Mesothelial cell of epicardium (in vitro differentiated cells): ENCODE measurements around the gene AEBP2. TPM values are rescaled to one million over a fixed set of nuclear protein-coding genes. Genes with fewer than 3 reads are reported as not detected.

Source experiments
- DNase-seq, 2 experiments: peaks; one replicate each; pipeline ENCODE4 v3.0.0; 2021; ENCODE audit warnings: low spot score in 2 of 2; ENCODE audit not compliant: unreplicated experiment in 2 of 2
- H3K27ac Mint-ChIP-seq: 2 replicates; pipeline ENCODE4 v1.8.0; 2021; ENCODE audit warnings: mixed read lengths
- H3K27me3 Mint-ChIP-seq: 2 replicates; pipeline ENCODE4 v1.8.0; 2021; ENCODE audit warnings: low read depth, mixed read lengths
- H3K36me3 Mint-ChIP-seq: 2 replicates; pipeline ENCODE4 v1.8.0; 2021; ENCODE audit warnings: mixed read lengths
- H3K4me1 Mint-ChIP-seq: 2 replicates; pipeline ENCODE4 v1.8.0; 2021; ENCODE audit warnings: mixed read lengths
- H3K4me3 Mint-ChIP-seq: 2 replicates; pipeline ENCODE4 v1.8.0; 2021; ENCODE audit warnings: mild to moderate bottlenecking, moderate library complexity, mixed read lengths
- H3K9me3 Mint-ChIP-seq: 2 replicates; pipeline ENCODE4 v1.8.0; 2021; ENCODE audit warnings: mixed read lengths
- total RNA-seq: library from RNA; stranded (reverse); gene quantifications from 3 replicates; pipeline ENCODE4 v1.2.1, GENCODE V29; 2021
- TF ChIP-seq, protein P1 (sequence below): fragments of 200-600 bp; sonication (generic); IDR thresholded peaks from one replicate; pipeline ENCODE4 v1.5.0; 2021; ENCODE audit warnings: antibody characterized with exemption; ENCODE audit not compliant: unreplicated experiment

The AEBP2 gene
- total RNA-seq, 1 donor from 2014 or later = 59.7 TPM

GRCh38 chr12:19482036-19482435 lies 42.7 kb downstream of the AEBP2 start:
- peaks cover 34% of the 10 kb centered on the region for H3K9me3 Mint-ChIP-seq
- TF ChIP-seq, protein P1, sequence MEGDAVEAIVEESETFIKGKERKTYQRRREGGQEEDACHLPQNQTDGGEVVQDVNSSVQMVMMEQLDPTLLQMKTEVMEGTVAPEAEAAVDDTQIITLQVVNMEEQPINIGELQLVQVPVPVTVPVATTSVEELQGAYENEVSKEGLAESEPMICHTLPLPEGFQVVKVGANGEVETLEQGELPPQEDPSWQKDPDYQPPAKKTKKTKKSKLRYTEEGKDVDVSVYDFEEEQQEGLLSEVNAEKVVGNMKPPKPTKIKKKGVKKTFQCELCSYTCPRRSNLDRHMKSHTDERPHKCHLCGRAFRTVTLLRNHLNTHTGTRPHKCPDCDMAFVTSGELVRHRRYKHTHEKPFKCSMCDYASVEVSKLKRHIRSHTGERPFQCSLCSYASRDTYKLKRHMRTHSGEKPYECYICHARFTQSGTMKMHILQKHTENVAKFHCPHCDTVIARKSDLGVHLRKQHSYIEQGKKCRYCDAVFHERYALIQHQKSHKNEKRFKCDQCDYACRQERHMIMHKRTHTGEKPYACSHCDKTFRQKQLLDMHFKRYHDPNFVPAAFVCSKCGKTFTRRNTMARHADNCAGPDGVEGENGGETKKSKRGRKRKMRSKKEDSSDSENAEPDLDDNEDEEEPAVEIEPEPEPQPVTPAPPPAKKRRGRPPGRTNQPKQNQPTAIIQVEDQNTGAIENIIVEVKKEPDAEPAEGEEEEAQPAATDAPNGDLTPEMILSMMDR = no peak
- no peaks in the 10 kb centered on the region for H3K27me3 Mint-ChIP-seq
- H3K27ac Mint-ChIP-seq = no peak overlapping the region
- no peak overlapping the region for H3K4me3 Mint-ChIP-seq
- H3K4me1 Mint-ChIP-seq = peaks cover 19% of the 10 kb centered on the region
- H3K36me3 Mint-ChIP-seq = peaks cover 70% of the 10 kb centered on the region
- DNase-seq = no peak

- Mint-ChIP-seq H3K4me1 (peaks cover 19% of the 10 kb centered on the region), H3K36me3 (peaks cover 64% of the 10 kb centered on the region), H3K27me3 (no peaks in the 10 kb centered on the region), H3K27ac (no peak overlapping the region), H3K4me3 (no peak overlapping the region), H3K9me3 (peaks cover 28% of the 10 kb centered on the region)
- no peak for DNase-seq
- TF ChIP-seq, protein P1 = no peak
Measured at GRCh38 chr12:19482551-19483109, 43.3 kb downstream of the AEBP2 start.

GRCh38 chr12:19483727-19484126 lies 44.4 kb downstream of the AEBP2 start:
- no peak for DNase-seq
- Mint-ChIP-seq H3K36me3 (peaks cover 58% of the 10 kb centered on the region), H3K27me3 (no peaks in the 10 kb centered on the region), H3K27ac (no peak overlapping the region), H3K4me3 (no peak overlapping the region), H3K4me1 (peaks cover 19% of the 10 kb centered on the region), H3K9me3 (peaks cover 19% of the 10 kb centered on the region)
- TF ChIP-seq, protein P1 = no peak

DNA sequence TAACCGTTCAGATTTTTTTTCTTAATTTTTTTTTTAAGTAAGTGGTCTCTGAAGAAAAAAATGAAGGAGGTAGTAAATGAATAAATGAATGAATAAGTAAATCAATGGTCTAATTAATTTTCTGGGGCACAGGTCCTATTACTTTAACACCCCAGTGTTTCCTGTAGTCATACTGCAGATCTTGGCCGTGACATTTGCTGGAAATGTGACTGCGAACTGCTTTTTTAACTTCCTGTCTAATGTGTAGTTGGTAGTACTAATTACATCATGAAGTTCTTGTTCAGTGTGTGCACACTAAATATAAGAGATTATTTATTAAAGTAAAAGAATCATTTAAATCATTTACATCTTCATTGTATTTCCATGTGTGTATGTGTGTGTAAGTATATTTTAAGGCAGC lies 45.4 kb downstream of the AEBP2 start:
- TF ChIP-seq, protein P1 = no peak
- H3K36me3 Mint-ChIP-seq = peaks cover 50% of the 10 kb centered on the region
- no peak overlapping the region for H3K27ac Mint-ChIP-seq
- DNase-seq = no peak
- H3K4me3 Mint-ChIP-seq = no peak overlapping the region
- H3K27me3 Mint-ChIP-seq = no peaks in the 10 kb centered on the region
- H3K4me1 Mint-ChIP-seq = peaks cover 19% of the 10 kb centered on the region
- peaks cover 12% of the 10 kb centered on the region for H3K9me3 Mint-ChIP-seq

DNA sequence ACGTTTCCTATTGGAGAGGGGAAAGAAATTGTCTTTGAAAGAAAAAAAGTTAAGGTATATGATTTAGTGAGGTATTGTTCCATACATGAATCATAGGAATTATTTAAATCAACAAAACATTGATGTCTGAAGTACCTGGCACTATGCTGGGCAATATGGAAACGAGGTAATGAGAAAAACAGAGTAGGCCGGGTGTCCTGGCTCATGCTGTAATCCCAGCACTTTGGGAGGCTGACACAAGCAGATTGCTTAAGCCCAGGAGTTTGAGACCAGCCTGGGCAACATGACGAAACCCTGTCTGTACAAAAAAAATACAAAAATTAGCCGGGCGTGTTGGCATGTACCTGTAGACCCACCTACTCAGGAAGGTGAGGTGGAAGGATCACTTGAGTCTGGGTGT lies 45.9 kb downstream of the AEBP2 start:
- H3K27ac Mint-ChIP-seq = no peak overlapping the region
- H3K4me1 Mint-ChIP-seq = peaks cover 19% of the 10 kb centered on the region
- H3K4me3 Mint-ChIP-seq = no peak overlapping the region
- no peak for DNase-seq
- H3K36me3 Mint-ChIP-seq = peaks cover 45% of the 10 kb centered on the region
- TF ChIP-seq, protein P1 = no peak
- no peaks in the 10 kb centered on the region for H3K27me3 Mint-ChIP-seq
- H3K9me3 Mint-ChIP-seq = peaks cover 10% of the 10 kb centered on the region

- Mint-ChIP-seq H3K27me3 (no peaks in the 10 kb centered on the region), H3K4me1 (peaks cover 9% of the 10 kb centered on the region), H3K36me3 (peaks cover 22% of the 10 kb centered on the region), H3K27ac (no peak overlapping the region), H3K9me3 (no peaks in the 10 kb centered on the region), H3K4me3 (no peak overlapping the region)
- TF ChIP-seq, protein P1 = no peak
- DNase-seq = no peak
Measured at GRCh38 chr12:19489168-19489567, 49.9 kb downstream of the AEBP2 start.
